Measurements from ENCODE around the gene CCDC146. TPM values are rescaled to one million over a fixed set of nuclear protein-coding genes. Genes with fewer than 3 reads are reported as not detected.

Gene CCDC146
- total RNA-seq, 1 experiment from 2014 or later = 1.4 TPM

- Histone ChIP-seq H3K9me3 (peaks cover 18% of the 10 kb centered on the region; the same call in 1 of the 2 replicates), H3K4me3 (ENCODE audit: low read depth, low read length) (no peak overlapping the region), H3K36me3 (ENCODE audit: control insufficient read depth, insufficient read depth, low read length) (no peaks in the 10 kb centered on the region), H3K27me3 (replicated peaks; ENCODE audit: control insufficient read depth, insufficient read depth, low read length) (no peaks in the 10 kb centered on the region), H3K4me1 (no peaks in the 10 kb centered on the region)
- intact Hi-C loops (cut with micrococcal nuclease; ENCODE audit: unreplicated experiment) = no loop called here
- no peak for DNase-seq
- no TSS peak for BruUV-seq (replicated peaks)
- Mint-ChIP-seq H3K4me3 (ENCODE audit: unreplicated experiment) (no peak overlapping the region), H3K9me3 (ENCODE audit: unreplicated experiment) (peaks cover 34% of the 10 kb centered on the region), H3K27ac (ENCODE audit: unreplicated experiment) (no peak overlapping the region), H3K4me1 (ENCODE audit: low read depth, unreplicated experiment) (no peaks in the 10 kb centered on the region), H3K27me3 (ENCODE audit: insufficient read depth, unreplicated experiment) (no peaks in the 10 kb centered on the region), H3K36me3 (ENCODE audit: insufficient read depth, unreplicated experiment) (peaks cover 6% of the 10 kb centered on the region)
- no peak for TF ChIP-seq CTCF (IDR thresholded peaks at IDR 0.05; ENCODE audit: insufficient read depth in 1 of 2, low read depth in 1 of 2, low read length in 1 of 2, severe bottlenecking in 1 of 2, unreplicated experiment in 1 of 2)
- ChIA-PET CTCF (no interaction called here), POLR2A (no interaction called here)
Observed at GRCh38 chr7:77208416-77208815, 86.0 kb downstream of the CCDC146 start.

- peaks cover 6% of the 10 kb centered on the region for H3K36me3 Mint-ChIP-seq (ENCODE audit: insufficient read depth, unreplicated experiment)
- H3K4me1 ChIP-seq = no peaks in the 10 kb centered on the region
- H3K27me3 Mint-ChIP-seq (ENCODE audit: insufficient read depth, unreplicated experiment) = no peaks in the 10 kb centered on the region
- H3K4me3 Mint-ChIP-seq (ENCODE audit: unreplicated experiment) = no peak overlapping the region
- peaks cover 18% of the 10 kb centered on the region; the same call in 1 of the 2 replicates for H3K9me3 ChIP-seq
- intact Hi-C loops (cut with micrococcal nuclease; ENCODE audit: unreplicated experiment) = no loop called here
- H3K36me3 ChIP-seq (ENCODE audit: control insufficient read depth, insufficient read depth, low read length) = no peaks in the 10 kb centered on the region
- TF ChIP-seq CTCF (IDR thresholded peaks at IDR 0.05; ENCODE audit: insufficient read depth in 1 of 2, low read depth in 1 of 2, low read length in 1 of 2, severe bottlenecking in 1 of 2, unreplicated experiment in 1 of 2) = no peak
- BruUV-seq (replicated peaks) = no TSS peak
- peak in 1 of 2 experiments; percentile 18 for DNase-seq
- no peaks in the 10 kb centered on the region for H3K4me1 Mint-ChIP-seq (ENCODE audit: low read depth, unreplicated experiment)
- POLR2A ChIA-PET = no interaction called here
- CTCF ChIA-PET = no interaction called here
- H3K4me3 ChIP-seq (ENCODE audit: low read depth, low read length) = no peak overlapping the region
- peaks cover 34% of the 10 kb centered on the region for H3K9me3 Mint-ChIP-seq (ENCODE audit: unreplicated experiment)
- no peak overlapping the region for H3K27ac Mint-ChIP-seq (ENCODE audit: unreplicated experiment)
- H3K27me3 ChIP-seq (replicated peaks; ENCODE audit: control insufficient read depth, insufficient read depth, low read length) = no peaks in the 10 kb centered on the region
Observed at GRCh38 chr7:77209479-77210139, 87.2 kb downstream of the CCDC146 start.

GRCh38 chr7:77216181-77216845 is 93.9 kb downstream of the CCDC146 start:
- Mint-ChIP-seq H3K9me3 (ENCODE audit: unreplicated experiment) (peaks cover 24% of the 10 kb centered on the region), H3K27me3 (ENCODE audit: insufficient read depth, unreplicated experiment) (no peaks in the 10 kb centered on the region), H3K36me3 (ENCODE audit: insufficient read depth, unreplicated experiment) (peaks cover under 1% of the 10 kb centered on the region), H3K27ac (ENCODE audit: unreplicated experiment) (no peak overlapping the region), H3K4me3 (ENCODE audit: unreplicated experiment) (no peak overlapping the region), H3K4me1 (ENCODE audit: low read depth, unreplicated experiment) (no peaks in the 10 kb centered on the region)
- ChIA-PET POLR2A (no interaction called here), CTCF (interaction anchor here (1.0 kb wide), 1 partner anchor 31 kb away, joined by 3 read pairs; no protein-coding TSS in a partner anchor)
- DNase-seq = no peak
- Histone ChIP-seq H3K4me1 (no peaks in the 10 kb centered on the region), H3K27me3 (replicated peaks; ENCODE audit: control insufficient read depth, insufficient read depth, low read length) (no peaks in the 10 kb centered on the region), H3K9me3 (0 out of 2 replicates have a peak, but pooled peaks cover 9% of the 10 kb centered on the region), H3K4me3 (ENCODE audit: low read depth, low read length) (no peak overlapping the region), H3K36me3 (ENCODE audit: control insufficient read depth, insufficient read depth, low read length) (no peaks in the 10 kb centered on the region)
- BruUV-seq (replicated peaks) = no TSS peak
- intact Hi-C loops (cut with micrococcal nuclease; ENCODE audit: unreplicated experiment) = no loop called here
- TF ChIP-seq CTCF (IDR thresholded peaks at IDR 0.05; ENCODE audit: insufficient read depth in 1 of 2, low read depth in 1 of 2, low read length in 1 of 2, severe bottlenecking in 1 of 2, unreplicated experiment in 1 of 2) = no peak

Data from Caco-2 (cell line).